ENCODE data around the gene VPS52.

Gene VPS52

GRCh38 chr6:33313709-33314514, 42.2 kb upstream of the VPS52 start, which contains the start of gene TAPBP:
TAPBP (minus strand) TSS chr6:33314078; CDS start chr6:33314041, 37 bp downstream.
- TF ChIP-seq CTCF (IDR thresholded peaks at IDR 0.05; ENCODE audit: borderline replicate concordance, insufficient read depth, low read depth, low read length) = no peak
- H3K4me3 ChIP-seq (ENCODE audit: low read depth, low read length) = peak within 1 kb of the TSS; percentile 55

- no peak for TF ChIP-seq CTCF (IDR thresholded peaks at IDR 0.05; ENCODE audit: borderline replicate concordance, insufficient read depth, low read depth, low read length)
- peak overlapping the region; percentile 55 for H3K4me3 ChIP-seq (ENCODE audit: low read depth, low read length)
Observed at GRCh38 chr6:33313105-33313708, 41.5 kb upstream of the VPS52 start.

- no peak for TF ChIP-seq CTCF (IDR thresholded peaks at IDR 0.05; ENCODE audit: borderline replicate concordance, insufficient read depth, low read depth, low read length)
- H3K4me3 ChIP-seq (ENCODE audit: low read depth, low read length) = peak overlapping the region; percentile 55
Observed at GRCh38 chr6:33312361-33313104, 40.9 kb upstream of the VPS52 start.

GRCh38 chr6:33306356-33306755, 34.7 kb upstream of the VPS52 start:
- no peak overlapping the region for H3K4me3 ChIP-seq (ENCODE audit: low read depth, low read length)
- no peak for TF ChIP-seq CTCF (IDR thresholded peaks at IDR 0.05; ENCODE audit: borderline replicate concordance, insufficient read depth, low read depth, low read length)

- H3K4me3 ChIP-seq (ENCODE audit: low read depth, low read length) = no peak overlapping the region
- no peak for TF ChIP-seq CTCF (IDR thresholded peaks at IDR 0.05; ENCODE audit: borderline replicate concordance, insufficient read depth, low read depth, low read length)
Observed at GRCh38 chr6:33305052-33305451, 33.4 kb upstream of the VPS52 start.

GRCh38 chr6:33304216-33304615, 32.5 kb upstream of the VPS52 start:
- TF ChIP-seq CTCF (IDR thresholded peaks at IDR 0.05; ENCODE audit: borderline replicate concordance, insufficient read depth, low read depth, low read length) = no peak
- H3K4me3 ChIP-seq (ENCODE audit: low read depth, low read length) = no peak overlapping the region

Measured in GM12875 (cell line).